NCI-H526 (cell line): ENCODE measurements around the gene MB21D2.

Experiments used
- DNase-seq, 2 experiments: peaks; one replicate each; lab custom pipeline; 2025; lab: John Stamatoyannopoulos, UW

The MB21D2 gene, protein sequence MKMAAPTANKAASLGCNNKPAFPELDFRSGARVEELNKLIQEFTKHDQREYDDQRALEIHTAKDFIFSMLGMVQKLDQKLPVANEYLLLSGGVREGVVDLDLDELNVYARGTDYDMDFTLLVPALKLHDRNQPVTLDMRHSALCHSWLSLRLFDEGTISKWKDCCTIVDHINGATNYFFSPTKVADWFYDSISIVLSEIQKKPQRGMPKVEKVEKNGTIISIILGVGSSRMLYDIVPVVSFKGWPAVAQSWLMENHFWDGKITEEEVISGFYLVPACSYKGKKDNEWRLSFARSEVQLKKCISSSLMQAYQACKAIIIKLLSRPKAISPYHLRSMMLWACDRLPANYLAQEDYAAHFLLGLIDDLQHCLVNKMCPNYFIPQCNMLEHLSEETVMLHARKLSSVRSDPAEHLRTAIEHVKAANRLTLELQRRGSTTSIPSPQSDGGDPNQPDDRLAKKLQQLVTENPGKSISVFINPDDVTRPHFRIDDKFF

GRCh38 chr3:192917404-192918274, at the start of gene MB21D2:
MB21D2 (minus strand) TSS chr3:192917856; CDS start chr3:192917840, 16 bp downstream.
- DNase-seq: peak; percentile 77 to 92

DNA sequence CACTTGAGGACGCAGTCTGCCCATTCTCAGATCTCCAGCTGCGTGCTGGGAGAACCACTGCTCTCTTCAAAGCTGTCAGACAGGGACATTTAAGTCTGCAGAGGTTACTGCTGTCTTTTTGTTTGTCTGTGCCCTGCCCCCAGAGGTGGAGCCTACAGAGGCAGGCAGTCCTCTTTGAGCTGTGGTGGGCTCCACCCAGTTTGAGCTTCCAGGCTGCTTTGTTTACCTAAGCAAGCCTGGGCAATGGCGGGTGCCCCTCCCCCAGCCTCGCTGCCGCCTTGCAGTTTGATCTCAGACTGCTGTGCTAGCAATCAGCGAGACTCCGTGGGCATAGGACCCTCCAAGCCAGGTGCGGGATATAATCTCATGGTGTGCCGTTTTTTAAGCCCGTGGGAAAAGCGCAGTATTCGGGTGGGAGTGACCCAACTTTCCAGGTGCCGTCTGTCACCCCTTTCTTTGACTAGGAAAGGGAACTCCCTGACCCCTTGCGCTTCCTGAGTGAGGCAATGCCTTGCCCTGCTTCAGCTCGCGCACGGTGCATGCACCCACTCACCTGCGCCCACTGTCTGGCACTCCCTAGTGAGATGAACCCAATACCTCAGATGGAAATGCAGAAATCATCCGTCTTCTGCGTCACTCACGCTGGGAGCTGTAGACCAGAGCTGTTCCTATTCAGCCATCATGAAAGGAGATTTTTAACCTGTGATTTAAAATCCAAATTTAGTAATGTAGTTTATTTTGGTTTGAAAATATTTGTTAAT, 47.5 kb upstream of the MB21D2 start:
- DNase-seq: peak in 1 of 2 experiments; percentile 34

GRCh38 chr3:192959773-192960172, 42.1 kb upstream of the MB21D2 start:
- no peak for DNase-seq

DNA sequence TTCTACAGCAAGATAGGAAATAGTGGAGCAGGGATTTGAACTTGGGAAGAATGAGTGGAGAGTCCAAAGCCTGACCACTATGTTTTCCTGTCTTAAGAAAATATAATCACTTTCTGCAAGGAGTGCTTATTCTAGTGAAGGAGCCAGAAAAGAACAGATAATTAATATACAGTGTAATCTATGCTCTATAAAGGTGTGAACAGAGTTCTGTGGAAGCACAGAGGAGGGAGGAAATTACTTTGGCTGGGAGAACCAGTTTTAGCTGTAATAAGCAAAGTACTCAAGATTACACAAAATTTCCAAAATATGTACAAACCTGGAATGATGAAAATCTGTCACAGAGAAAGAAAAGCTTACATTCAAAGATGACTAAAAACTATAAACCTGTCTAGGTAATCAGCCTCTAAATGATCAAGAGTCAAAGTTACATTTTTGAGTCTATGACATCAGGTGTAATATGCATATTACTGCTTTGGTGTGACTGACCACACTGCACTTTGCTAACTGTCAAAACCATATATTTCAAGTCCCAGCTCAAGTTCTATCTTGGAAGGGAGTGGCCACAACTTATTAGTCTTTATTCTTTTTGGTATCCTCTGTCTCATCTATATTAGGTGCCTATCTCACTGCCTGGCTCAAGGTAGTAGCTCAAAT, 40.7 kb upstream of the MB21D2 start:
- DNase-seq: no peak

GRCh38 chr3:192957441-192958021, 39.9 kb upstream of the MB21D2 start:
- DNase-seq: no peak

GRCh38 chr3:192953926-192954325, 36.3 kb upstream of the MB21D2 start:
- DNase-seq: peak; percentile 1 to 3

- DNase-seq: no peak
These were observed 29.8 kb upstream of the MB21D2 start for GRCh38 chr3:192947421-192947820.

- DNase-seq: no peak
These were observed 25.7 kb upstream of the MB21D2 start for GRCh38 chr3:192943393-192943792.

GRCh38 chr3:192942625-192943024, 25.0 kb upstream of the MB21D2 start:
- no peak for DNase-seq

GRCh38 chr3:192940129-192940528, 22.5 kb upstream of the MB21D2 start:
- no peak for DNase-seq

GRCh38 chr3:192935441-192935840, 17.8 kb upstream of the MB21D2 start:
- no peak for DNase-seq

GRCh38 chr3:192933779-192934460, 16.3 kb upstream of the MB21D2 start:
- no peak for DNase-seq

DNA sequence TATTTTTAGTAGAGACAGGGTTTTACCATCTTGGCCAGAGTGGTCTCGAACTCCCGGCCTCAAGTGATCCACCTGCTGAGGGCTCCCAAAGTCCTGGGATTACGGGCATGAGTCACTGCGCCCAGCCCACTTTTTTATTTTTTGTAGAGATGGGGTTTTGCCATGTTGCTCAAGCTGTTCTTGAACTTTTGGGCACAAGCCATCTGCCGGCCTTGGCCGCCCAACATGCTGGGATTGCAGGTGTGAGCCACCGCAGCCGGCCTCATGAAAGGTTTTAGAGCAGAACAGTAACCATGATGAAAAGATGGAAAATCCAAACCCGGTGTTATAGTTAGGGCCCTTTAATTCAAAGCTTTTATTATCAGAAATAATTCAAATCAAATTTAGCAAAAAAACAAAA, 15.6 kb upstream of the MB21D2 start:
- DNase-seq: no peak

GRCh38 chr3:192931825-192932224, 14.2 kb upstream of the MB21D2 start:
- no peak for DNase-seq

GRCh38 chr3:192930577-192930976, 12.9 kb upstream of the MB21D2 start:
- DNase-seq: no peak

DNA sequence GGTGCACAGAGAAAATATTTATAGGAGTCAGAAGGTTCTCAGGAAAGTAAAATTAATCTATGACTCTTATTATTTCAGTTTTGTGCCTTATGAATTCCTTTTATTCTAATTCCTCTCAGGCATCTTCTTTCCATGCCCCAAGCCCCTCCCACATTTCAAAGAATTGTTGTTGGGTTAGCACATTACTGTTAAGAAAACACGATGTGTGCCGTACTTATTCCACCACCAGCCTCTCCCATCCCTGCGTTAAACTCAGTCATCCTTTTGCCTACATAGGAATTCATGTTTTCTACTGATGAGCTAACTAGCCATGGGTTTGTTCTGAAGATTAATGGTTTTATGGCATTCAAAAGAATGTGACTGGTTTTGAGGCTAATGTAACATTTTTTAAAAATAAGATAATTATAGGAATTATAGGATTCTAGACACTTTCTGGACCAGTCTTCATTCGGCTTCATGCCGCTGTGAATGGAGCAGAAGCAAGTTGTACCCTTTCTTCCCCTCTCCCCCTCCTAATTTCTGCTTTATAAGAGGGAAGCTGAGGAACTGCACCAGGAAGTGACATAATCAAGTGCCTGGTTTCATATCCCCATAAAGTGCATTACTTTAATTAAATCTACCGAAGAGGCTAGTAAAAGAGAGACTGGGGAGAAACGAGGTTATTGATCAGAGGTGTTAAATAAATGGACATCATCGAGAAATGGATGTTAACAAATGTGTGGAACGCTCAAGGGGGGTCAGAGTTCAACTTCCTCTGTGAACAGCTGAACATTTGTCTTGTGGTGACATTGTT, 12.3 kb upstream of the MB21D2 start:
- no peak for DNase-seq

DNA sequence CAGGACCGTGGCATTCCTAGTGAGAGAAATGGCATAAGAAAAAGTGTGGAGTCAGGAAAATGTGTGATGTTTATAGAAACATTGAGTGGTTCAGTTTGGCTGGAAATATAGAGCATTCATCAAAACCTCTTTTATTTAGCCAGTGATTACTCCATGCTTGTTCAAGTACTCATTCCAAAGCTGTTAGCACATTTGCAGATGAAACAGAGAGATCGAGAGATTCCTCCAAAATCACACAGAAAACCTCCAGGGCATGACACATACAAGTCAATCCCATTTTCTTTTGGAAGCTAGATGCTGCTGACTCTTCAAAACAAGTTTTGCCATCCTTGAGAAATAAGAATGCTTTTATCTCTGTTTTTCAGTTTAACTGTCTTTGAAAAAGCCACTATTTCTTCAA, 11.5 kb upstream of the MB21D2 start:
- no peak for DNase-seq

- no peak for DNase-seq
These were observed 11.1 kb upstream of the MB21D2 start for GRCh38 chr3:192928720-192929119.

DNA sequence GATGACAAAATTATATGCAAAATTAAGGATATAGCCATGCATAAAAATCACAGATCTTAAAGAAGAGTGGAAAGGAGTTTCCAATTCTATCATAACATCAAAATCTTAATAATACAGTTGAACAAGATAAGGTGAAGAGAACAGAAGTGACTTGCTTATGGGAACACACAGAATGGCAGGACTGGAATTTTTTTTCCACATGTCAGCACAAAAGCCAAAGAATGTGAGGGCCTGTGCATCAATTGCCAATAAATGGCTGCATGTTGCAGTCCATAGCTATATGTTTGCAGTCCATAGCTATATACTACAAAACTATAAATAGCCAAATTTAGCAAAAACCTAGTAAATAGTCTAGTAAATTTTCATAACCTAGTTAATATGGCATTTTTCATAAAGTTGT, 10.4 kb upstream of the MB21D2 start:
- DNase-seq: no peak

DNA sequence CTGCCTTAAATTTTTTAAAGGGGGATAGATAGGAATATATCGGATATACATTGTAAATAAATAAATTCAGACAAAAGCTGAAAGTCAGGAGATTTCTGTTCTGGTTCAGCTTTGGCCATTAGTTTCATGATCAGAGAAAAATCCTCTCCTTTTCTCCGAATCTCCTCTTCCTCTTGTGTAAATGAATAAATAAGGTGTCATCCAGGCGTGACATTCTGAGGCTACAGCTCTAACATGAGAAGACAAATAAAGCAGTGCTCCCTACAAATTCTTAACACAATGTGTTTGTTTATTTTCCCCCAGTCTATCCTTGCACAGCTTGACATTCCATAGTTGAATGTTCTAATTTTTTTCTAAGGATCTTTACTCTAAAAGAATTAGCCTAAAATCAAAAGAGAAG, 9.4 kb upstream of the MB21D2 start:
- no peak for DNase-seq
